ENCODE measurements around the gene RASSF1. TPM values are rescaled to one million over a fixed set of nuclear protein-coding genes. Genes with fewer than 3 reads are reported as not detected.

Gene RASSF1
- total and polyA plus RNA-seq, 4 donors, result 17.7 to 29.2 (median 24.8) TPM

DNA sequence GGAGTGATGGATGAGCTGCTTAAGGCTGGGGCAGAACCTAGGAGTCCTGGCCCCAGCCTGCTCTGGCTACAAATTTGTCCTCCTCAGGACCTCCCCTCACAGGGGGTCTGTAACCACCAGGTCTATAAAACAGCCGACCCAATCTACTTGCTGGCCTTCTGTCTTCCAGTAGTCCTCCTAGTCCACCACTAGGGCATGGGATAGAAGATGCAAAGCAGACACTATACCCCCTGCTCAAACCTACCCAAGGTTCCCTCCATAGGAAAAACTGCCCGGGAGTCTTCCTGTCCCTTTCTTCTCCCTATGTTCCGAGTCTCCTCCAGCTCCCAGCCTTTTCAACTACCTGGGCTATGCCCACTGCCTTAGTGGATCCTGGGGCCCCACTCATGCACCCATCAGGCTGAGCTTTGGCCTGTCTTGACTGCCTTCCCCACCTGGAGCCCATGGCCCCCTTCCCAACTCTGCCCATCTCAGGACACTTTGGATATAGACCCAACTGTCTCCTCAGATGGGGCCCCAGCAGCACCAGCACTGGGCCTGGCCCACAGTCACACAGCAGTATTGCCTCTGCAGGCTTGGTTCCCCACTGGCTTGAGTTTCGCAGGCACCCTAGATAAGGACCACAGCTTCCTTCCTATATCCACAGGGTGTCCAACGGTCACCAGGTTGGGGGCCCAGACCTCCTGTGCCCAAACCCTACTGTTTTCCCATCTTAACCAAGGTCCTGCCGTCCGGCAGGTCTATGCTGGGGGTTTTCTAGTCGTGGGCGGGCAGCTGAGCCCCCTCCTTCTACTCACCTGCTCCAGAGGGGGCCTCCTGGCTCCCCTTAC is 42.5 kb downstream of the RASSF1 start:
- peak overlapping the region; percentile 97 for H3K27ac ChIP-seq (ENCODE audit: low read depth, low read length)
- no peaks in the 10 kb centered on the region for H3K27me3 ChIP-seq (ENCODE audit: control insufficient read depth, insufficient read depth, low read length)
- H3K9me3 ChIP-seq (ENCODE audit: control insufficient read depth, insufficient read depth, low read length), result no peaks in the 10 kb centered on the region
- DNase-seq (ENCODE audit: low read depth in 4 of 6, low spot score in 6 of 6), result no peak
- 46% methylated on average over 9 of the region's 9 CpGs for WGBS (ENCODE audit: insufficient coverage)
- peaks cover 42% of the 10 kb centered on the region for H3K36me3 ChIP-seq (ENCODE audit: control insufficient read depth, insufficient read depth, low read length)
- peaks cover 54% of the 10 kb centered on the region for H3K4me1 ChIP-seq (ENCODE audit: control insufficient read depth, insufficient read depth, low read length)
- peak overlapping the region; percentile 83 for H3K4me3 ChIP-seq (ENCODE audit: low read depth, low read length)

GRCh38 chr3:50297384-50297775 is 43.3 kb downstream of the RASSF1 start:
- Histone ChIP-seq H3K4me3 (ENCODE audit: low read depth, low read length) (no peak overlapping the region), H3K9me3 (ENCODE audit: control insufficient read depth, insufficient read depth, low read length) (no peaks in the 10 kb centered on the region), H3K36me3 (ENCODE audit: control insufficient read depth, insufficient read depth, low read length) (peaks cover 38% of the 10 kb centered on the region), H3K4me1 (ENCODE audit: control insufficient read depth, insufficient read depth, low read length) (peaks cover 54% of the 10 kb centered on the region), H3K27ac (ENCODE audit: low read depth, low read length) (no peak overlapping the region), H3K27me3 (ENCODE audit: control insufficient read depth, insufficient read depth, low read length) (no peaks in the 10 kb centered on the region)
- 96% methylated on average over 2 of the region's 2 CpGs for WGBS (ENCODE audit: insufficient coverage)
- DNase-seq (ENCODE audit: low read depth in 4 of 6, low spot score in 6 of 6), result no peak

- DNase-seq (ENCODE audit: low read depth in 4 of 6, low spot score in 6 of 6), result no peak
- Histone ChIP-seq H3K4me3 (ENCODE audit: low read depth, low read length) (no peak overlapping the region), H3K4me1 (ENCODE audit: control insufficient read depth, insufficient read depth, low read length) (peaks cover 51% of the 10 kb centered on the region), H3K9me3 (ENCODE audit: control insufficient read depth, insufficient read depth, low read length) (no peaks in the 10 kb centered on the region), H3K36me3 (ENCODE audit: control insufficient read depth, insufficient read depth, low read length) (peaks cover 32% of the 10 kb centered on the region), H3K27me3 (ENCODE audit: control insufficient read depth, insufficient read depth, low read length) (no peaks in the 10 kb centered on the region), H3K27ac (ENCODE audit: low read depth, low read length) (no peak overlapping the region)
- 97% methylated on average over 18 of the region's 18 CpGs for WGBS (ENCODE audit: insufficient coverage)
Measured at GRCh38 chr3:50296721-50297383, 43.8 kb downstream of the RASSF1 start.

- no peaks in the 10 kb centered on the region for H3K9me3 ChIP-seq (ENCODE audit: control insufficient read depth, insufficient read depth, low read length)
- H3K27ac ChIP-seq (ENCODE audit: low read depth, low read length), result no peak overlapping the region
- DNase-seq (ENCODE audit: low read depth in 4 of 6, low spot score in 6 of 6), result no peak
- no peak overlapping the region for H3K4me3 ChIP-seq (ENCODE audit: low read depth, low read length)
- peaks cover 30% of the 10 kb centered on the region for H3K36me3 ChIP-seq (ENCODE audit: control insufficient read depth, insufficient read depth, low read length)
- H3K27me3 ChIP-seq (ENCODE audit: control insufficient read depth, insufficient read depth, low read length), result no peaks in the 10 kb centered on the region
- 86% methylated on average over 5 of the region's 8 CpGs for WGBS (ENCODE audit: insufficient coverage)
- peaks cover 56% of the 10 kb centered on the region for H3K4me1 ChIP-seq (ENCODE audit: control insufficient read depth, insufficient read depth, low read length)
Measured at GRCh38 chr3:50295553-50296431, 44.8 kb downstream of the RASSF1 start.

DNA sequence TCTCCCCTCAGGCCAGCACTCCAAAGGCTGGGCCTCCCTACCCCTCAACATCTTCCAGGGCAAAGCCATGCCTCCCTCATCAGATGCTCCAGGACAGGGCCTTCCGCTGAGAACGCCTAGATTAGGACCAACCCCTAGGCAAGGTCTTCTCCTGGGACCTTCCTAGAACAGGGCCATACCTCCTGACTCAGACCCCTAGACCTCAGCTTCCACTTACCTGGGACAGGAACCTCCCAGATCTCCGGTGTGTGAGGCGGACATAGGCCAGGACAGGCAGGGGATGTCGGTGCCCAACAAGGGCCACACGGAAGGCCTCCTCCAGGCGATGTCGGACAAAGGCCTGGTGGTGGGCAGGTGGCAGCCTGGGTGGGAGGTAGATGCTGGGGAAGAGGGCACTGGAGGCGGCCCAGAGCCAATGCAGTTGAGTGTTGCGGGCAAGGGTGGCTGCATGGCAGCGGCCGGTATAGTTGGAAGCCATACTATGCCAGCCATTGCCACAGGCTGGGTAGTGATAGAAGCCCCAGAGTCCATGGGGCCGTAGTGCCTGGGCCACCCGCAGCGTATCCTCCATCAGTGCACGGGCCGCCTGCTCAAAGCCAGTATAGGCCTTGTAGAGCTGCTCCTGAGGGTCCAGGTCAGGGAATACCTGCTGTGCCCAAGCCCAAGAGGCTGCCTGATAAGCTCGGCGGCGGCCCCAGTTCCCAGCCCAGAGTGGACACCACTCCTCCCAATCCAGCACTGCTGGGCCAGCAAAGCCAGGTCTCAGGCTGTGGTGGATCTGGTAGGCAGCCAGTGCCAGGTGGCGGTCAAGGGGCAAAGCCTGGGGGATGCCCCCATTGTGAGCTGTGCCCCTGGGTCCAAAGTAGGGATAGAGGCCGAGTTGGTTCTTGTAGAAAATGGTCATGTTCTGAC is 45.9 kb downstream of the RASSF1 start:
- Histone ChIP-seq H3K9me3 (ENCODE audit: control insufficient read depth, insufficient read depth, low read length) (no peaks in the 10 kb centered on the region), H3K36me3 (ENCODE audit: control insufficient read depth, insufficient read depth, low read length) (peaks cover 36% of the 10 kb centered on the region), H3K4me3 (ENCODE audit: low read depth, low read length) (no peak overlapping the region), H3K27ac (ENCODE audit: low read depth, low read length) (no peak overlapping the region), H3K4me1 (ENCODE audit: control insufficient read depth, insufficient read depth, low read length) (peaks cover 51% of the 10 kb centered on the region), H3K27me3 (ENCODE audit: control insufficient read depth, insufficient read depth, low read length) (no peaks in the 10 kb centered on the region)
- 89% methylated on average over 22 of the region's 22 CpGs for WGBS (ENCODE audit: insufficient coverage)
- DNase-seq (ENCODE audit: low read depth in 4 of 6, low spot score in 6 of 6), result no peak

DNA sequence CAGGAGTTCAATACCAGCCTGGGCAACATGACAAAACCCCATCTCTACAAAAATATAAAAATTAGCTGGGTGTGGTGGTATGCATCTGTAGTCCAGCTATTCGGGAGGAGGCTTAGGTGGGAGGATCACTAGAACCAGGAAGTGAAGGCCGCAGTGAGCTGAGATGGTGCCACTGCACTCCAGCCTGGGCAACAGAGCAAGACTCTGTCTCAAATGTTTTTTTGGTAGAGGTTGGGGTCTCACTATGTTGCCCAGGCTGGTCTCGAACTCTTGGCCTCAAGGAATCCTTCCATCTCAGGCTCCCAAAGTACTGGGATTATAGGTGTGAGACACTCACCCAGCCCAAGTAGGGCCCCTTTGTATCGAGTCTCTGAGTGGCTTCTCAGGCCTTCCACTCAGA is 46.5 kb downstream of the RASSF1 start:
- H3K36me3 ChIP-seq (ENCODE audit: control insufficient read depth, insufficient read depth, low read length), result peaks cover 43% of the 10 kb centered on the region
- H3K27me3 ChIP-seq (ENCODE audit: control insufficient read depth, insufficient read depth, low read length), result no peaks in the 10 kb centered on the region
- no peaks in the 10 kb centered on the region for H3K9me3 ChIP-seq (ENCODE audit: control insufficient read depth, insufficient read depth, low read length)
- no peak overlapping the region for H3K27ac ChIP-seq (ENCODE audit: low read depth, low read length)
- peaks cover 48% of the 10 kb centered on the region for H3K4me1 ChIP-seq (ENCODE audit: control insufficient read depth, insufficient read depth, low read length)
- 95% methylated on average over 3 of the region's 4 CpGs for WGBS (ENCODE audit: insufficient coverage)
- no peak for DNase-seq (ENCODE audit: low read depth in 4 of 6, low spot score in 6 of 6)
- no peak overlapping the region for H3K4me3 ChIP-seq (ENCODE audit: low read depth, low read length)

DNA sequence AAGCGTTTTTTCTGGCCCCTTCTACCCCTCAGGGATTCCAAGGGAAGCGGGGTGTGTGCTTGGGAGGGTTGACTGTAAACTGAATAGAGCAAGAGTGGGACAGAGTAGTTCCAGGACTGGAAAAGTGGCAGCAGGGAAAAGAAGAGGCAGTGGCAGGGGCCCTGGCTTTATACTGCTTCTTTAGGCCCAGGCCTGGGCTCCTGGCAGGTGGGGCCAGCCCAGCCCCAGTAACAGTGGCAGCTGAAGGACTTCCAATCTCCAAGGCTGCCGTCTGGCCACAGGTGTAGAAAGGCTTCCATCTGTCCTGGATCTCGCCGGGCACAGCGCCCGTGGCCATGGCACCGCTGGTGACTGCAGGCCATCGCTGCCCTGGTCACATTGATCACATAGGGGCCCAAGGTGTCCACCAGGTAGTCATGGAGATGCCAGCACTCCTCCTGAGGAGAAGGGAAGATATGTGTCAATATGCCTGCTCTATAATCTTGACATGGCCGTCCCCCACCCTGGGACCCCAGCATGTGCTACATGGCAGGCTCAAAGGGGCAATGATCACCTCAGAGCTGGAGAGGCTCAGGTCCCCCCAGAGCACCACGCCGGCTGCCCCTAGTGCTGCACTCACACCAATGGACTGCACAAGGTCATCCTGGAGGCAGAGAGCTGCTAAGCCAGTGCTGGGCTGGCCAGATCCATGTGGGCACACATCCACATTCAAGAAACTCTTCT is 47.4 kb downstream of the RASSF1 start:
- Histone ChIP-seq H3K36me3 (ENCODE audit: control insufficient read depth, insufficient read depth, low read length) (peaks cover 51% of the 10 kb centered on the region), H3K4me1 (ENCODE audit: control insufficient read depth, insufficient read depth, low read length) (peaks cover 39% of the 10 kb centered on the region), H3K4me3 (ENCODE audit: low read depth, low read length) (no peak overlapping the region), H3K27me3 (ENCODE audit: control insufficient read depth, insufficient read depth, low read length) (no peaks in the 10 kb centered on the region), H3K27ac (ENCODE audit: low read depth, low read length) (peak overlapping the region; percentile 87), H3K9me3 (ENCODE audit: control insufficient read depth, insufficient read depth, low read length) (no peaks in the 10 kb centered on the region)
- no peak for DNase-seq (ENCODE audit: low read depth in 4 of 6, low spot score in 6 of 6)
- WGBS (ENCODE audit: insufficient coverage), result 87% methylated on average over 12 of the region's 12 CpGs

GRCh38 chr3:50292159-50293078 is 48.2 kb downstream of the RASSF1 start, which contains the start of gene IFRD2:
TSS of gene IFRD2 (minus strand) at chr3:50292429. CDS start at chr3:50292274, 155 bp downstream.
- Histone ChIP-seq H3K4me3 (ENCODE audit: low read depth, low read length) (peak within 1 kb of the TSS; percentile 82), H3K27me3 (ENCODE audit: control insufficient read depth, insufficient read depth, low read length) (no peaks in the 10 kb centered on the region), H3K27ac (ENCODE audit: low read depth, low read length) (peak within 1 kb of the TSS; percentile 87), H3K36me3 (ENCODE audit: control insufficient read depth, insufficient read depth, low read length) (peaks cover 58% of the 10 kb centered on the region), H3K9me3 (ENCODE audit: control insufficient read depth, insufficient read depth, low read length) (no peaks in the 10 kb centered on the region), H3K4me1 (ENCODE audit: control insufficient read depth, insufficient read depth, low read length) (peaks cover 31% of the 10 kb centered on the region)
- WGBS (ENCODE audit: insufficient coverage), result 2% methylated on average over 66 of the region's 67 CpGs
- peak; percentile 86 to 99 (median 94) for DNase-seq (ENCODE audit: low read depth in 4 of 6, low spot score in 6 of 6)
